CD4-positive, alpha-beta T cell treated with Interleukin-4 for 1 hour (primary cell): Measurements from ENCODE around the gene AFDN.
A peak's percentile ranks its signal among the peaks of the same experiment; 100 is the strongest.

Experiments
- DNase-seq, 2 donors: peaks; one replicate each; pipeline ENCODE4 v3.0.0-alpha.2; 2020 to 2022

AFDN gene

DNA sequence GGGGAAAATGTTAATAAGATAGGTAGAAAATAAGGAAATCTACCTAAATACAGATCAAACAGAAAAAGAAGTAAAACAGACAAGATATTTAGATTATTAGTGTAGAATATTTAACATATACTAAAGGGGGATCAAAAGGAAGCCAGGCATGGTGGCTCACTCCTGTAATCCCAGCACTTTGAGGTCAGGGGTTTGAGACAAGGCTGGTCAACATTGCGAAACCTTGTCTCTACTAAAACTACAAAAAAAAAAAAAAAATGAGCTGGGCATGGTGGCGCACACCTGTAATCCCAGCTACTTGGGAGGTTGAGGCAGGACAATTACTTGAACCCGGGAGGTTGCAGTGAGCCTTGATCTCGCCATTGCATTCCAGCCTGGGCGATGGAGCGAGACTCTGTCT, 55.5 kb downstream of the AFDN start:
- no peak for DNase-seq

DNA sequence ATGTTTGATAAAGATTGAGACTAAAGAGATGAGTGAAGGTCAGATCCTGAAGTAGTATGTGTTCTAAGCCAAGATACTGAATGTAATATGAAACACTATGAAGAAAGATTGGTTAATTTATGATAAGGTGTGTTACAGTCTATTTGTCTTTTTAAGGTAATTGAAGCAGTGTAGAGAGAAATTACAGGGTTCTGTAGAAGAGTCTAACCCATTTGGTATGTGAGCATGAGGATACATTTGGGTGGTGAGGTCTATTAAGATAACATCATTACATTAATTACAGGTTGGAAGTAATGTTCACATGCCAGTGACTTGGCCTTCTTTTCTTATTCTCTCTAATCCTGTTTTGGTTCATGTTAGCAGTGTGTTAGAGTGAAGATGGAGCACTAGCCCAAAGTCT, 61.4 kb downstream of the AFDN start:
- no peak for DNase-seq

DNA sequence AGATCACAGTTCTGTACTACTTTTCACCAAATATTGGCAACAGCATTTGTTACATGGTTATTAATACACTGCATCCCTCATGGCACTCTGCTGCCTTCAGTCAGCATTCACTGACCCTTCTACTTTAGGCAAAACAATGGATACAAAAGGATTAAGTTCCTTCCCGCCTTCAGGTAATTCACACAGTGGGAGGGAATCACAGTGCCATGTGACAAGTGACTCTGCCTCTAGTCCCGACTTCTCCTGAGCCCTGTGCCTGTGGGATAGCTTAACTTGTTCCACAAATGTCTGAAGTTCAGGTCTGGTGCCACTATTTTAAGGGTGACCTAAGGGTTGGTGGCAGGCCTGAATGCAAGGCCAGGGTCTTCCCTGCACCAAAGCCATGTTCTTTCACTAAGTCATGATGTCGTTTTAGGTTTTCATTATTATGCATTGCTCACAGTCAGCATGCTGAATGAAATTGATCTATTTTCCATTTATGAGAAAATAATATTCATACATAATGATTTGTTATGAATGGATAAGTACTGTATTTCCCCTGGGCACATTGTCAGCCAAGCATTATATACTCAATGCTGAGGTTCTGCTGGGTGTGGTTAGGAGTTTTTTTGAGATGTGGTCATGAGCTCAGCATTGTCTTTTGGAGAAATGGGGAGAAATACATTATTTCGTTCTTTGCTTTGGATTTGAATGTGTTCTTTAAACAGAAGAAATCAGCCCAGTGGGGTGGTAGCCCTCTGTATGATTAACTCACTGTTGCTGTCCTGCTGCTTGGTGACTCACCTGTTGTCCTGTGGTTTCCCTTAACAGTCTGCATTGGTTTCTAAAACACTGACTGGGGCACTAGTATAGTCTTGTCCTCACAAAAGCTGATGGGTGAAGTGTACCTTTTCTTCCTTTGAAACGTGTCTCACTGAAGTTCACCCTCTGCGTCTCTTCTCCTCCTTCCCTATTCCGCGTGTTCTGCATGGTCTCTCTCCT, 66.4 kb downstream of the AFDN start:
- no peak for DNase-seq

DNA sequence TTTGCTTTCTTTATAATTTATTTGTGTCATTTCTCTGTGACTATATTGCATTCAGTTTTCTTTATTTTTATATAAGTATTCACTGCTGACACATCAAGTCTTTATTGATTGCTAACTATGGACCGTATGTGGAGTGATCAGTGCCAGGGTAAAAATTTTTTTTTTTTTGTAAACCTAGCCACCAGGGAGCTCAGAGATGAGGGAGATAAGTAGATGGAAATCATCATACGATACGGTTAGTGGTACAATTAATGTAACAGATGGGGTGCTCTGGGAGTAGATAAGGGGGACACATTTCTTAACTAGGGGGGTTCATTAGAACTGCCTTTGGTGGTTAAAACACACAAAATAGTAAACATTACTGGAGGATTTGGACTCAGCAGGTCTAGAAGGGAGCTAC, 68.3 kb downstream of the AFDN start:
- DNase-seq = no peak

DNA sequence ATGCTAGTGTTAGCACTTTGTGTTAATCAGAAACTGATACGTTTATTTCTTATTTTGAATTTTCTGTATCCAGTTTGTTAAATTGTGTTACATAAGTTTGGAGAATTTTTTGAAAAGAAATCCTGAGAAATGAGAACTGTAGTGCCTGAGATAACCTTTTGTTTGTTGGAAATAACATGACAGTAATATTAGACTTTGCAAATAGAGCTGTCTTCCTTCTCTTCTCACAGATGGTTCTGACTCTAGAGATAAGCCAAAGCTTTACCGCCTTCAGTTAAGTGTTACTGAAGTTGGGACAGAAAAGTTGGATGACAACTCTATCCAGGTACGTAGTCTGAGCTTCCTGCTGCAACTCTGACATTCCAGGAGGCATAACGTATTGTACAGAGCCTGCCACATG, 69.9 kb downstream of the AFDN start:
- DNase-seq = no peak

DNA sequence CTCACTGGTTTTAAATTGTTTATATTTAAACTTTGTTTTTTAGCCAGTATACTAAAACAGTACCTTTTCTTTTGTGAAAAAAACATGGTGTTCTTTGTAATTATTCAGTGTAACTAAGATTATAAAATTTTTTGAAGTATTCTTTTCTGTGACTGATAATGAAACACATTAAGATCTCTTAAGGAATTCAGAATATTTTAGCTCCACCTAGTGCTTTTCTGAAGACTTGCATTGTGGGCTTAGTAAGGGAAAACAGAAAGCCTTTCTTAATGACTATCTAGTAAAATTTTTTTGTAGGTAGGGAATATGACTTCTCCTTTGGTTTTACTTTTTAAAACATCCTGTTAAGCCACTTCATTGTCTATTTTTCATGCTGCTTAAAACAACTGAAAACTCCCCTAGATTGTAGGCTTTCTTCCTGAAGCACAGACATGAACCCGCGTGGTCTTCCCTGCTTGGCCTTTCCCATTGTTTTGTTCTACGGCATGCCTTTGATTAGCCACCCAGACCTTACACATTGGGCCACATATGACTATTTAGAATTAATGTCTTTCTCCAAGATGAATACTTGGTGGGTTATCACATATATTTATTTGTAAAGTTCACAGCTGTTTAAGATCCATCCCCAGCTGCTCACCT, 72.1 kb downstream of the AFDN start:
- DNase-seq = peak in 1 of 2 donors; percentile 39

DNA sequence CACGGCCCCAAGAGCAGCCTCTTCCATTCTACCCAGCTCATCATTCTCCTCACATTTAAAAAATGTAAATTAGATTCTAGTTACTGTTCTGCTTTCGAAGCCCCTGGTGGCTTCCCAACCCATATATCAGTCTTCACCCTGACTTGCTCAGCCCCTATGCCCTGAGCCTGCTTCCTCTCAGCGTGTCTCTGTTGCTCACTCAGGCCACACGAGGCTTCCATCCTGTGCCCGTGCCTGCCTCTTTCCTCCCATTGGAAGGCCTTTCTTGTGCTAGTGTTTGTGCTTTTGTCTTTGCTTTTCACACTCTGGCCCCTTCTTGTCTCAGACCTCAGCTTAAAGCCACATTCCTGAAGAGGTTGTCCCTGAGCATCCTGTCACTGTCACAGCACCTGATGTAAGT, 78.1 kb downstream of the AFDN start:
- DNase-seq = no peak

DNA sequence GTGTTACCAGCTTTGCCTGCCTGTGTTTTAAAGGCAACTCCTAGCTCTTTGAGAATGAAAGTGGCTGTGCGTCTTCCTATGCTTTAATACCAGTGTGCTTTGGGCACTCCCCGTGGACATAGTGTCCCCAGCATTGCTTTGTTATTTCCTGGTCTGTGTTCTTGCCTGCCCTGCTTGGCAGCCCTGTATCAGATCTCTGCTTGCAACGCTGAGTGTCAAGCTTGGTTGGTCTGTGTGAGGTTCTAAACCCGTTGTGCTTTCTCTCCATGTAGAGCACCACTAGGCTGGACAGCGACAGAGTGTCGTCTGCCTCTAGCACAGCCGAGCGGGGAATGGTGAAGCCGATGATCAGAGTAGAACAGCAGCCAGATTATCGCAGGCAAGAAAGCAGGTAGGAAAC, 80.2 kb downstream of the AFDN start:
- DNase-seq = no peak

DNA sequence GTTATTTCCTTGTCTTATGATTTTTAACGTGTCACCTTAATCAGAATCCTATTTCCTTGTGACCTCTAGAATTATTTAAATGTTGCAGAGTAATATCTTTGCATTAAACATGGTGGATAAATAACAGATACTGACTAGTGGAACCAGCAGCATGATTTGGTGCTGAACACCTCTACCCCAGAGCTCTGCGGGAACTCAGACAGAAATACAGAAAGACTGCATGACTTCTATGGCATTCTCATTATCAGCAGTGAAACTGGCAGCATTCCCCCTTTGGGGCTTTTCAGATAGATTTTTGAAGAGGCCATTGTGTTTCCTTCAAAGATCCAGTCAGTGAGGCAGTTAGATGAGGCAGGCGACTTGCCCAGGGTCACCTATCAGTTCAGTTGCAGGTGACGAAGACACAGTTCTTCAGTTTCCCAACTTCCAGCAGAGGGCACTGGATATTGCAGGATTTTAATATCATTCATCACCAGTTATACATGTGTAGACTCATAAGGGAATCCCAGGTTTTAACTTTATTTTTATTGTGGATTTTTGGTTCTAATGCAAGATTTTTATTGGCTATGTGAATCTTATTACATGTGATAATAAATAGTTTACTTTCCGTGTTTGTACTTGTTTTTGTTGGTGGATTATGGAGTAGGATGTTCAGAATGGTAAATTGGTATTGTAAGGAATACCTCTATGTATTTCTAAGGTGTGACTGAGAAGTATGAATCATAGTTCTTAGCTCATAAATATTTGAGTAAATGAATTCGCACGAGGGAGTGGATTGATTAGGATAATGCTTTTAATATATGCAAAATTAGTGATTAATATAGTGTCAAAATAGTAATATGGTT, 81.3 kb downstream of the AFDN start:
- no peak for DNase-seq

DNA sequence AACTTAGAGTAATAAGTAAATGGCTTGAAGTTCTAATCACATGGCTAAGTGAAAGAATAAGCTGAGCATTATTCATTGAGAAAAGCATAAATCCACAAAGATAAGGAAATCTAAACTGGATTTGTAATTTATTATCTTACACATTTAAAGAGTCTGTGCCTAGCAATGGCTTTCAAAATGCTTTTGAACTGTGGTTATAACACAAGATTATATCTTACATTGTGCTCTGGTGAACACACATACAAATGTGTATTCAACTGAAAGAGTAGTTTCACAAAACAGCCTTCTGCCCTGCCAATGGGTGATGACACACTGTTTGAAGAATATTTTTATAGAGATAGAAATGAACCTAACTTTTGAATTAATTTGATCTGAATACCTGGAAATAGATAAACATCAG, 83.3 kb downstream of the AFDN start:
- no peak for DNase-seq

DNA sequence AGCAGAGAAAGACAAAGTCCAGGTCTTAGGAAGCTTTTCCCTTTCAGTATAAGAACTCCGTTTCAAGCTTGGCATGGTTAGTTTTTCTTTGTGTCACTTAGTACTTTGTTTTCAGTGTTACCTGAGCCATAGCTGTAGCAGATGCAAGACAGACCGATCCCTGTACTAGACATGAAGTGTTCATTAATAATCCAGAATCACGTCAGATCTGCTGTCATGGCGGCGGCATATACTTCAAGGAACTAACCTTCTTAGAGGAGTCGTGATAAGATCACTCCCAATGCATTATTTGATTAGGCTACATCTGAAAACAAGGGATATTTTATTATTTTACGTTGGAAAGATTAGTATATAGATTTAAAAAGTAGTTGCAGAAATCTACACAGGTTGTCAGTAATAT, 83.9 kb downstream of the AFDN start:
- no peak for DNase-seq

DNA sequence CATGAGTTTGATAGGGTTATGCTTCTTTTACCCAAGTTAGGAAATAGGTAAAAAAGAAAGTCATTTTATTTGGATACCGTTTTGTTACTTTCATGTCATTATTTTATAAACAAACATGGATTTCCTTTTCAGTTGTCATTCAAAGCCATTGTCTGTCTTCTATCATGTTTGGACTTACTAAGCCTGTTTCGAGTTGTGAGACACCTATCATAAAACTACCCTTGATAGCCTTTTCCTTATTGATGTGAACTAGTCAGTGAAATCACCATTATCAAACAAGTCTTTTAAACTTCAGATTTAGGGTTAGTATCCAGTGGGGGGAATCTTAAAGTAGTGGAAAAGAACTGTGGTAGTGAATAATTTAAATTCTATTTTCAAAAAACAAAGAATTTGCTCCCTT, 85.8 kb downstream of the AFDN start:
- no peak for DNase-seq

DNA sequence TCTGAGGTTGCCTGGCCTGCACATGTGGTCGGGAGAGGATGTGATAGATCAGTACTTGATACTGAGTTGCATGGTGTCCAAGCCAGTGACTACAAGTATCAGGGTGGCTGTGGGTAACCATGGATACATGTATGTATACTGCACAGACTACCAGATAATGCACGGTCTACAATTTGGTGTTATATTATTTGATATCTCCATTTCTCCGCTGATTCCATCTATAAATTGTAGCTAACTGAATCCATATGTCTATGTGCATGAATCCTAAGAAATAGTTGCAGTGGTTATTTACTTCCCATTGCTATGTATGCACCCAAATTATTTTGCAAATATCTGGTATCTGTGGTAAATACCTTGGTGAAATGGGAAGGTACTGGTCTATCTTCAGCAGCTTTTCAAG, 87.0 kb downstream of the AFDN start:
- DNase-seq = no peak

DNA sequence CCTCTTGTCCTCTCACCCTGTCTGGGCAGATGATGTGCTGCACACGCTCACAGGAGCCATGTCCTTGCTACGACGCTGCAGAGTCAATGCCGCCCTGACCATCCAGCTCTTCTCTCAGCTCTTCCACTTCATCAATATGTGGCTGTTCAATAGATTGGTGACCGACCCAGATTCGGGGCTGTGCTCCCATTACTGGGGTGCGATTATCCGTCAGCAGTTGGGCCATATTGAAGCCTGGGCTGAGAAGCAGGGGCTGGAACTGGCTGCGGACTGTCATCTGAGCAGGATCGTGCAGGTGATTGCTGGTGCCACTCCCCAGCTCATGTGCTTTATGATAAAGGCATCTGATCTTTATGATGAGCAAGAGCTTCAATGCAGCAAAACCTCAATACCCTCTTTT, 88.4 kb downstream of the AFDN start:
- DNase-seq = no peak

DNA sequence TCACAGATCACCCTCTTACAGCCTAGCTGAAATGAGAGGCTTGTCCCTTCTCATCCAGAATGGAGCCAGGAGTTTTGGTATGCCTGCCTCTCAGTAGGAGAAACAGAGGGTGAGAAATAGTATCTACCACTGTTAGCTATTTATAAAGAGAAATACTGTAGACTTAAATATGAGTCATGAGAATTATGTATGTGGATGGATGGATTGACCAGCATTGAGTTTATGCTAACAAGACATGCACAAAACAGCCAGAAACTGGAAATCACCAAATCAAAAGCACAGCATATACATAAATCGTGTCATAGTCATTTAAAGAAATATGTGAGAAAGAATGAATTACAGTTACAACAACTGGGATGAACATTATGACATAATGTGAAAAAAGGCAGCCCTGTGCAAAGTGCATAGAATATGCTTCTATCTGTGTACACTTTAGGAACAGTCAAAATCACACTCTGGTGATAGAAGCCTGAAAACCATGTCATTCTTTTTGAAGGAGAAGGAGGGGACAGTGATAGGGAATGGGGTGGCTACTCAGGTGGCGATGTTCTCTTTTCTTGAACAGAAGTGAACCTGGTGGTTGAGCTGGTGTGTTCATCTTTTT, 90.9 kb downstream of the AFDN start:
- no peak for DNase-seq

DNA sequence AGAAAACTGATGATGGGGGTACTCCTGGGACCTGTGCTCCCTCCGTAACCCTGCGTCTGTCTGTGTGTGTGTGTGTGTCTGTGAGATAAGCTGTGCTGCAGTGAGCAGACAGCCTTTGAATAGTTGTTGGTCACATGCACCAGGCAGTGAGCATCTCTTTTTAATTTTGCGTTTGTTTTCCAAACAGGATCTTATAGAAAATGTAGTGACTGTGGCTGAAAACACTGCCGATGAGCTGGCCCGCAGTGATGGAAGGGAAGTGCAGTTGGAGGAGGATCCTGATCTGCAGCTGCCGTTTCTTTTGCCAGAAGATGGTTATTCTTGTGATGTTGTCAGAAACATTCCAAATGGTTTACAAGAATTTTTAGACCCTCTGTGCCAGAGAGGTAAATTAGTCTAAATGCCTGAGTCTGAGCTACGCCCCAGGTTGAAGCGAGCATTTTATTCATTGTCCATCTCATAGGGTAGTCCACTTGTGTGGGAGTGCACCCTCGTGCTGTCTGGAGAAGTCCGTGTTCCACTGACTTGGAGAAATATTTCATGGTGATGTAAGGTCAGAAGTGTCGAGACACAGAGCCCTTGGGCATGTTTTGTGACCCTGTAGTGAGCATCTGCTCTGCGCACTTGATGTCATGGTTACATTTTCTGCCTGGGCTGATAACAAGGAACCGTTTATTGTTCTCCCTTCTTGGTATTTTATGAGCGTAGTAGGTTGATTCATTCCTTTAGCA, 92.0 kb downstream of the AFDN start:
- no peak for DNase-seq

DNA sequence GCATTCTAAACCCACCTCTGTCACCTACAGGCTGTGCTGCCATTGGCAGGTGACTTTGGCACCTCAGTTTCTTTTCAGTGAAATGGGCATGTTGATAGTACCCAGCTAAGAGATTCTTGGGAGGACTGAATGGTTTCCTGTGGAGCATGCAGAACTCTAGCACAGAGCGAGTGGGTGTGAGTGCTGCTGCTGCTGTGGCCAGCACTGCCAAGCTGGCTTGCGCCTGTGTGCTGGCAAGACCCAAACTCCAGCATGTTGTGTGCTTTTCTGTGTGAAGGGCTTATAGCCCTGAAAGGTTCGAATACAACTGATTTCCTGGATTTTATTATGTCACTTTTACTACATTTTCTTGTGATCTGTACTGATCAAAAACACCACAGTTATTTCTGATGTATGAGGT, 92.6 kb downstream of the AFDN start:
- DNase-seq = no peak

DNA sequence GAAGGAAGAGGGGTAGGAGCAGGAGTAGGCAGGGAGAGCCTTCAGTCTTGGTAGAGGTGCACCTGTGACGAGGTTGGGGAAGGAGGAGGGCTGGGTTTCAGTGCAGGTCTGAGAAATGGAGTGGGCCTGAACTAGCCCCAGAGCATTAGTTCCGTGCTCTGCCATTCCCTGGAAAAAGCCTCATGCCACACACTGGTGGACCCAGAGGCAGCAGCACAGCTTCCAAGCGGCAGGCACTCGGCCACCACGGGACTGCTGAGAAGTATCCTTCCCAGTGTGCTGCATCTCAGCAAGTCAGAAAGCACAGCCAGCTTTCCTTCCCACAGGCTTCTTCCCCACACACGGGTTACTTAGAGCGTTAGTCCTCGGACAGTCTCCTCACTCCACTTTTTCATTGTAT, 93.5 kb downstream of the AFDN start:
- no peak for DNase-seq

DNA sequence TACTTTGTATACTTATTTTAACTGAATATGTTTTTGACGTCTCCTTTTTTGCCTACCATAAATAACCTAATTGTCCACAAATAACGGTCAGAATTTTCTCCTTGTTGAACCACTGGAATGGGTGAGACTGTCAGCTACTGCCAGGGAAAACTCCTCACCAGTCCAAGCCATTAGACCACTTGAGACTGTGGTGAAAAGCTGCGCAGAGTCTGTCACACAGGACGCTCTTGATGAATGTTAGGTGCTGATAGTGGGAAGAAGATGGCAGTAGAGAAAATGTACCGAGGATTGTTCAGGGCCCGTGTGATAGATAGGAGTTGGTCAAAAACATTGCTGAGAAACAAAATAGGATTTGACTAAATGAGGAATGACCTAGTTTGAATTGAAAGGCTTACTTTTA, 95.1 kb downstream of the AFDN start:
- no peak for DNase-seq

DNA sequence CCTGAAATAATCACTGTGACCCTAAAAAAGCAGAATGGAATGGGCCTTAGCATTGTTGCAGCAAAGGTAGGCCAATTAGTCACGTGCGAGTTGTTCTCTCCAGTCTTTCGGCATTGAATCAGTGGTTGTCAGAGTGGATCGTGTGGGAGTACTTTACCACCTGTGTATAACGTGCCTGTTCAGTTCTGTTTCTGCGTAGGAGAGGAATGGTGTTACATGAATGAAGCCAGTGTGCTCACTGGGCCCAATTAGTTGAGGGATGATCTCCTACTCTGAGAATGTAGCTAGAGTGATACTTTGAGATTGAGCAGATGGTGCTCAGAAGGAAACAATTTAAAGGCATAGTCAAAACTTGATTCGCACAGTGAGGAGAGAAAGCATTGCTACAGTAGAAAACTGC, 98.3 kb downstream of the AFDN start:
- no peak for DNase-seq

DNA sequence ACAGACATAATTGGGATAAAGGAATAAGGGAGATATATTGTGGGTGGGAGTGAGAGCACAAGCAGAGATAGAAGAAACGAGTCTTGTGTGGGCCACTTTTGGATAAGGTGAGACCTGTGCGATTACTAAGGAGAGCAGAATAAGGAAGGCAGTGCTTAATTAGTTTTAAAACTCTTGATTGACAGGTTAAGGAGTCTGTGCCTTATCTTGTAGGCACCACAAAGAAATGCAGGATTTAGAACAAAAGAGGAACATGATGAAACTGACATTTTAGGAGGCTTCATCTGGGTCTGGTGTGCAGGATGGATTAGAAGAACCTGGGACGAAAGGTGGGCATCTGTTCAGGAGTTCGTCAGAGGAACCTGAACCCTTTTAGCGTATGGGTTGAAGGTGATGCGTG, 100.5 kb downstream of the AFDN start:
- DNase-seq = no peak

DNA sequence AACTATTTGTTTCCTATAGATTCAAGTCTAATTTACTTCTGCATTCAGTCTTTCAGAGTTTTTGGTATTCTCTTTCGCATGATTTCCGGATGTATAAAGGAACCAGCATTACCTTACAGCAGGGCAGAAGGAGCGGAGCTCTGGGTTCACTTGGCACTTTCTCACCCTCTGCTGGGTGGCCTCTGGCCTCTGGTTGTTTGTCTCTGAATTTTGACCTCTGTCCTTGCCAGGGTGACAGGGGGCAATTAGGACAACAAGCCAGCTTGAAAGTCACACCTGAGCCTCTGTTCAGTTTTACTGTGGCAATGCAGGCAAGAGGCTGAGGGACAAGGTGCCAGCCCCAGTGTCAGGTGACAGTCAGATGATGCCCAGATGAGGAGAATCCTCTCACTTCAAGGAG, 101.4 kb downstream of the AFDN start:
- no peak for DNase-seq
